Upper lobe of left lung (tissue), 4 donors: Measurements from ENCODE around the gene STK36.

ENCODE experiments used
- CTCF ChIP-seq, 6 experiments: fragments of 450-650 bp in 4 of 6; fragments of 200-600 bp in 2 of 6; sonication (generic) in 2 of 6; IDR thresholded peaks; one replicate each; pipeline ENCODE4 v1.5.1; 2016 to 2019; ENCODE audit warnings: antibody characterized with exemption in 6 of 6
- EP300 ChIP-seq, 4 donors: sonication (generic); formaldehyde crosslinking; IDR thresholded peaks; one replicate each; pipeline ENCODE4 v1.5.1; 2017; ENCODE audit warnings: antibody characterized with exemption in 4 of 4, control low read depth in 2 of 4
- POLR2A ChIP-seq, 4 donors: fragments of 450-650 bp; IDR thresholded peaks; one replicate each; pipeline ENCODE4 v1.5.1; 2016 to 2017; ENCODE audit warnings: antibody characterized with exemption in 4 of 4, mild to moderate bottlenecking in 2 of 4

GRCh38 chr2:218648088-218648786, 23.6 kb upstream of the STK36 start:
- no peak for TF ChIP-seq POLR2A (IDR thresholded peaks at IDR 0.05)
- peak; percentile 63 to 78 (median 70) for TF ChIP-seq CTCF (IDR thresholded peaks at IDR 0.05)
- TF ChIP-seq EP300 (IDR thresholded peaks at IDR 0.05), result no peak
